Activated CD4-positive, alpha-beta T cell treated with anti-CD3 and anti-CD28 coated beads for 24 hours (primary cell): Measurements from ENCODE around the gene SCFD2.
"Not testable (repeated sequence)": the region's sequence is repeated elsewhere in the genome, so short reads cannot be mapped to it uniquely, and the experiment has no call there.

Source experiments
- DNase-seq, 2 donors: peaks; one replicate each; pipeline ENCODE4 v3.0.0-alpha.2; 2020; ENCODE audit warnings: low read depth in 2 of 2

SCFD2 gene

GRCh38 chr4:53013873-53014775 is 351.7 kb downstream of the SCFD2 start:
- no peak for DNase-seq

GRCh38 chr4:53012738-53013137 is 353.1 kb downstream of the SCFD2 start:
- no peak for DNase-seq

- DNase-seq = no peak
Observed at GRCh38 chr4:53011259-53011905, 354.5 kb downstream of the SCFD2 start.

- DNase-seq = no peak
Observed at GRCh38 chr4:53010318-53010717, 355.5 kb downstream of the SCFD2 start.

GRCh38 chr4:53009824-53010223 is 356.0 kb downstream of the SCFD2 start:
- no peak for DNase-seq

- DNase-seq = no peak
Observed at GRCh38 chr4:53007024-53007423, 358.8 kb downstream of the SCFD2 start.

- DNase-seq = no peak
Observed at GRCh38 chr4:53005808-53006207, 360.1 kb downstream of the SCFD2 start.

GRCh38 chr4:53005149-53005546 is 360.7 kb downstream of the SCFD2 start:
- no peak for DNase-seq

- no peak for DNase-seq
Observed at GRCh38 chr4:53004497-53005148, 361.2 kb downstream of the SCFD2 start.

GRCh38 chr4:53003959-53004358 is 361.9 kb downstream of the SCFD2 start:
- no peak for DNase-seq

- no peak for DNase-seq
Observed at GRCh38 chr4:53000560-53000959, 365.3 kb downstream of the SCFD2 start.

- DNase-seq = no peak
Observed at GRCh38 chr4:52999626-53000025, 366.2 kb downstream of the SCFD2 start.

GRCh38 chr4:52998413-52998812 is 367.4 kb downstream of the SCFD2 start:
- no peak for DNase-seq

- DNase-seq = no peak
Observed at GRCh38 chr4:52997132-52997416, 368.8 kb downstream of the SCFD2 start.

- no peak for DNase-seq
Observed at GRCh38 chr4:52996261-52997131, 369.4 kb downstream of the SCFD2 start.

- DNase-seq = no peak
Observed at GRCh38 chr4:52995360-52996030, 370.4 kb downstream of the SCFD2 start.

- DNase-seq = no peak
Observed at GRCh38 chr4:52994567-52994966, 371.3 kb downstream of the SCFD2 start.

GRCh38 chr4:52993771-52994170 is 372.1 kb downstream of the SCFD2 start:
- DNase-seq = no peak

- DNase-seq = not testable (repeated sequence)
Observed at GRCh38 chr4:52992551-52992950, 373.3 kb downstream of the SCFD2 start.

GRCh38 chr4:52991472-52991871 is 374.4 kb downstream of the SCFD2 start:
- no peak for DNase-seq

- DNase-seq = no peak
Observed at GRCh38 chr4:52990706-52991105, 375.2 kb downstream of the SCFD2 start.
